Measurements from ENCODE around the gene SFT2D2.

- TF ChIP-seq YY1 (IDR thresholded peaks at IDR 0.05; ENCODE audit: insufficient read depth, insufficient read length) (no peak), ZNF274 (IDR thresholded peaks at IDR 0.05; ENCODE audit: low read depth, low read length) (no peak), SUZ12 (IDR thresholded peaks at IDR 0.05; ENCODE audit: extremely low read depth, insufficient read depth, insufficient read length) (no peak)
These were observed 17.9 kb downstream of the SFT2D2 start for GRCh38 chr1:168243636-168244212.
